Gastroesophageal sphincter (tissue), 3 donors: Measurements from ENCODE around the gene GIPR.

ENCODE experiments used
- CTCF ChIP-seq, 4 experiments: fragments of 200-600 bp in 2 of 4; fragments of 450-650 bp in 2 of 4; sonication (generic) in 1 of 4; IDR thresholded peaks; one replicate each; pipeline ENCODE4 v1.5.1; 2017 to 2019; ENCODE audit warnings: antibody characterized with exemption in 4 of 4, mild to moderate bottlenecking in 2 of 4, moderate library complexity in 2 of 4
- EP300 ChIP-seq: sonication (generic); formaldehyde crosslinking; IDR thresholded peaks from one replicate; pipeline ENCODE4 v1.6.1; 2017; ENCODE audit warnings: antibody characterized with exemption, mild to moderate bottlenecking
- POLR2A ChIP-seq, 2 donors: fragments of 450-650 bp; IDR thresholded peaks; one replicate each; pipeline ENCODE4 v1.6.1; 2017; ENCODE audit warnings: antibody characterized with exemption in 2 of 2, mild to moderate bottlenecking in 2 of 2, moderate library complexity in 1 of 2

GRCh38 chr19:45643927-45644771 is 23.9 kb upstream of the GIPR start:
- no peak for TF ChIP-seq POLR2A (IDR thresholded peaks at IDR 0.05)
- TF ChIP-seq CTCF (IDR thresholded peaks at IDR 0.05): no peak
- no peak for TF ChIP-seq EP300
